A549 (cell line): ENCODE results near the gene HDAC2. TPM values are rescaled to one million over a fixed set of nuclear protein-coding genes. Genes with fewer than 3 reads are reported as not detected.

Experiments used
- ATAC-seq, 2 experiments: fragments of 200-7000 bp in 1 of 2; fragments of >200 bp in 1 of 2; cut with Nextera tagmentation in 1 of 2; cut with Tn5 transposase in 1 of 2; 3 replicates each; pipeline versions ENCODE4 v1.8.0 to v1.9.1; 2018 to 2020; ENCODE audit warnings: mild to moderate bottlenecking in 1 of 2, moderate library complexity in 1 of 2
- CTCF ChIA-PET: fragments of 300-600 bp; sonication (Branson Sonifier 250); formaldehyde crosslinking; extraction: SDS; loops from one replicate; lab custom pipeline; 2021; ENCODE audit warnings: antibody characterized with exemption, inconsistent platforms; lab: Yijun Ruan, JAX
- POLR2A ChIA-PET: fragments of 350-600 bp; formaldehyde crosslinking; extraction: SDS; loops from one replicate; lab custom pipeline; 2021; ENCODE audit warnings: antibody characterized with exemption, inconsistent platforms; lab: Yijun Ruan, JAX
- DNase-seq, 2 experiments: peaks; one replicate each; pipeline versions ENCODE4 v3.0.0 to v3.0.0-alpha.2; 2011 to 2016; ENCODE audit warnings: low read depth in 1 of 2, low spot score in 1 of 2
- FAIRE-seq: peaks from 2 replicates; lab custom pipeline; 2011; peaks lifted over from hg19 to GRCh38; lab: Jason Lieb, UNC
- H3K27ac ChIP-seq, 2 experiments: fragments of >200 bp; sonication (Bioruptor Twin); formaldehyde crosslinking; 3 replicates each; pipeline ENCODE4 v1.5.1; 2016 to 2017
- H3K4me1 ChIP-seq: fragments of >200 bp; sonication (Bioruptor Twin); formaldehyde crosslinking; 3 replicates; pipeline ENCODE4 v1.6.1; 2016
- H3K4me2 ChIP-seq: fragments of >200 bp; sonication (Bioruptor Twin); formaldehyde crosslinking; 3 replicates; pipeline ENCODE4 v1.6.1; 2016
- H3K4me3 ChIP-seq: fragments of >200 bp; sonication (Bioruptor Twin); formaldehyde crosslinking; 3 replicates; pipeline ENCODE4 v1.5.1; 2016
- H3K9me3 ChIP-seq: fragments of >200 bp; sonication (Bioruptor Twin); formaldehyde crosslinking; 3 replicates; pipeline ENCODE4 v1.6.1; 2016
- CBX2 ChIP-seq: fragments of 200-600 bp; sonication (generic); IDR thresholded peaks from 2 replicates; pipeline ENCODE4 v1.6.1; 2016; ENCODE audit warnings: low read depth, mild to moderate bottlenecking, borderline replicate concordance
- CBX8 ChIP-seq: fragments of 200-600 bp; sonication (generic); IDR thresholded peaks from 2 replicates; pipeline ENCODE4 v1.6.1; 2016
- EP300 ChIP-seq, 2 experiments: fragments of >200 bp; sonication (Bioruptor Twin); formaldehyde crosslinking; IDR thresholded peaks; 2 replicates in 1 of 2; 3 replicates in 1 of 2; pipeline ENCODE4 v1.6.1; 2016 to 2017
- HDAC2 ChIP-seq: fragments of 200-600 bp; sonication (generic); IDR thresholded peaks from 2 replicates; pipeline ENCODE4 v1.6.1; 2016
- HEYL ChIP-seq: fragments of 250-450 bp; sonication (Bioruptor Pico); IDR thresholded peaks from 2 replicates; pipeline ENCODE4 v1.8.0; 2021; ENCODE audit warnings: mild to moderate bottlenecking, moderate library complexity
- KDM5A ChIP-seq: fragments of 200-600 bp; sonication (generic); IDR thresholded peaks from 2 replicates; pipeline ENCODE4 v1.6.1; 2016; ENCODE audit warnings: antibody characterized with exemption, mild to moderate bottlenecking
- MAFK ChIP-seq: fragments of 450-650 bp; IDR thresholded peaks from 2 replicates; pipeline ENCODE4 v1.6.1; 2014; ENCODE audit not compliant: partially characterized antibody
- POLR2A ChIP-seq: IDR thresholded peaks from 2 replicates; pipeline ENCODE4 v1.6.1; 2012; ENCODE audit warnings: mild to moderate bottlenecking, low read length
- RAD21 ChIP-seq, 2 experiments: fragments of >200 bp in 1 of 2; sonication (Bioruptor Twin) in 1 of 2; formaldehyde crosslinking in 1 of 2; IDR thresholded peaks in 1 of 2; conservative IDR thresholded peaks in 1 of 2; 2 replicates in 1 of 2; 3 replicates in 1 of 2; pipeline ENCODE4 v1.6.1; 2012 to 2018; ENCODE audit warnings: inconsistent platforms in 1 of 2
- RFX5 ChIP-seq: fragments of 450-650 bp; IDR thresholded peaks from 2 replicates; pipeline ENCODE4 v1.7.1; 2014; ENCODE audit warnings: antibody characterized with exemption, mild to moderate bottlenecking, moderate library complexity
- RNF2 ChIP-seq: fragments of 200-600 bp; sonication (generic); IDR thresholded peaks from 2 replicates; pipeline ENCODE4 v1.6.1; 2016; ENCODE audit warnings: low read depth, mild to moderate bottlenecking, antibody characterized with exemption, moderate library complexity, borderline replicate concordance
- ZC3H11A ChIP-seq: fragments of 450-650 bp; IDR thresholded peaks from 2 replicates; pipeline ENCODE4 v1.6.1; 2014; ENCODE audit warnings: antibody characterized with exemption, mild to moderate bottlenecking
- ZNF302 ChIP-seq: fragments of 250-450 bp; sonication (Bioruptor Pico); IDR thresholded peaks from 2 replicates; pipeline ENCODE4 v1.9.0; 2021; ENCODE audit warnings: inconsistent platforms, mild to moderate bottlenecking, moderate library complexity
- whole genome bisulfite sequencing: methylation state at CpG from one replicate; pipeline ENCODE4 v1.1.6; 2017; ENCODE audit errors: missing lambda C conversion rate; 5-methylcytosine and 5-hydroxymethylcytosine counted together
- polyA plus RNA-seq, 4 experiments: library from polyadenylated mRNA; depleted of rRNA in 3 of 4; stranded (reverse); fragments of >200 nt; fragmentation: RNase III in 1 of 4; extraction: RNeasy Plus Mini Kit Qiagen cat#74134 plus additional on column Dnase treatment in 1 of 4; gene quantifications; 2 replicates in 3 of 4; 3 replicates in 1 of 4; pipeline ENCODE4 v1.2.3, GENCODE V29; 2011 to 2017
- TF ChIP-seq, protein P1 (sequence below): fragments of 150-350 bp; IDR thresholded peaks from 2 replicates; pipeline ENCODE4 v1.6.1; 2014; ENCODE audit warnings: low read depth, mild to moderate bottlenecking, low read length
- TF ChIP-seq, protein P2 (sequence below): IDR thresholded peaks from 2 replicates; pipeline ENCODE4 v1.6.1; 2012; ENCODE audit warnings: low read depth, borderline replicate concordance
- TF ChIP-seq, protein P3 (sequence below): fragments of 200-600 bp; sonication (generic); IDR thresholded peaks from 2 replicates; pipeline ENCODE4 v1.6.1; 2016; ENCODE audit warnings: antibody characterized with exemption, mild to moderate bottlenecking, moderate library complexity

Gene HDAC2
- polyA plus RNA-seq, 2 of the 4 experiments (the other 2 are of a cell fraction): 103 to 183 TPM

DNA sequence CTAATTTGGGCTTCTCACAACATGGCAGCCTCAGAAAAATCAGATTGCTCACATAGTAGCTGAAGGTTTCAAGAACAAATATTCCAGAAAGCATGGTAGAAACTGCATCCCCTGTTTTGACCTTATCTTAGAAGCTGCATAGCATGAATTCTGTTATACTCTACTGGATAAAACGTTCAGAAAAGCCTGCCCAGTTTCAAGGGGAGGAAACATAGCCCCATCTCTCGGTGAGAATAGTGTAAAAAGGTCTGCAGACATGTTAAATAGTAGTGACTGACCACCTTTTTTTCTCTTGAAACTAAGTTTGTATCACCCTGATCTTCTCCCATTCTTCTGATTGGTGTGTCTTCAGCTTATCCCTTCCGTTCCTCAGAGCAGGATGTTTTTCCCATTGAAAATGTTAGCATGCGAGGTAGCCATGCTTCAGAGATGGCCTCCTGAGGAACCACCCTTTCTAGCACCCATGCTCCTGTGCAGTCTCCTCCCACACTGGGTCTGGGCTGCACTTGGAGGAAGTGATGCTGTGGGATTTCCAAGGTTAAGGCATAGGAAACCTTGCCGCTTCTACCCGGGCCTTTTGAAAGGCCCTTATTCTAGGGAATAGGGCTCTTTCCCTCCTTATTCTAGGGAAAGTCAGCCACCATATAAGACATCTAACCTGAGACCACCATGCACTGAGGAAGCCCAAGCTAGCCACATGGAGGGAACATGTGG is 63.7 kb downstream of the HDAC2 start:
- H3K9me3 ChIP-seq: no peaks in the 10 kb centered on the region
- CTCF ChIA-PET: interaction anchor here (0.6 to 3.0 kb wide), 11 partner anchors 7 to 1732 kb away, joined by 3 to 13 read pairs (median 3); no protein-coding TSS in a partner anchor
- no peak for DNase-seq
- no peak overlapping the region for H3K4me2 ChIP-seq
- no peak overlapping the region for H3K27ac ChIP-seq
- ATAC-seq: no peak
- H3K4me1 ChIP-seq: no peaks in the 10 kb centered on the region
- WGBS: 58% methylated on average over 5 of the region's 6 CpGs
- no peak for FAIRE-seq
- POLR2A ChIA-PET: no interaction called here
- no peak for TF ChIP-seq POLR2A
- no peak for TF ChIP-seq HEYL (CRISPR knock-in tag)
- H3K4me3 ChIP-seq: no peak overlapping the region

DNA sequence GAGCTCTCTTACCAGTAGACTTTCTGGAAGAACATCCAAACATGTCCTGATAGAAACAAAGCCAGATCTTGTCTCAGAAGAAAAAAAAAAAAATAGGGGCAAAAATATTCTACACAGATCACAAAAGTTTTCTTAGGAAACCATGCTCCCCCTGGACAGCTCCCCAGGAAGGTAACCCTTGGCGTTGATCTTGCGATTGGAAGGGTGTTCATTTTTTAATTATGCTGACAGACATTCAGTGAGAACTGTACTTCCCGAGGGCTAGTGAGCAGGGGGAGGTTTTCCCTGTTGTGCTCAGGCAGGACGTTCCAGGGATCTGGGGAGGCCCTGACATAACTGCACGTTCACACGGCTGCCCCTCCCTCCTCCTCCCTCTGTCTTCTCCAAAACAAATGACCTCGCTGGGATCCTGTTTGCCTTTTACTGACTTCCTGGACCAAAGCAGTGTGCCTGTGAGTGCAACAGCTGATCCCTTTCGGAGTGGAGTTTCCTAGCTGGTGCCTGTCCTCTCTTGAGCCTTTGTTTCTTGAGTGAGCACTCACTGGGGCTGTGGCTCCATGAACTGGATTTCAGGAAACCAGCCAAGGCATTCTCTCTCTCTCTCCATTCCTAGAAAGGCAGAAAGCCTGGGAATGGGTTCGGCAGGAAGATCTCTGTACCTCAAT is 67.2 kb downstream of the HDAC2 start:
- Histone ChIP-seq H3K9me3 (no peaks in the 10 kb centered on the region), H3K4me3 (no peak overlapping the region), H3K4me1 (no peaks in the 10 kb centered on the region)
- TF ChIP-seq, protein P1, sequence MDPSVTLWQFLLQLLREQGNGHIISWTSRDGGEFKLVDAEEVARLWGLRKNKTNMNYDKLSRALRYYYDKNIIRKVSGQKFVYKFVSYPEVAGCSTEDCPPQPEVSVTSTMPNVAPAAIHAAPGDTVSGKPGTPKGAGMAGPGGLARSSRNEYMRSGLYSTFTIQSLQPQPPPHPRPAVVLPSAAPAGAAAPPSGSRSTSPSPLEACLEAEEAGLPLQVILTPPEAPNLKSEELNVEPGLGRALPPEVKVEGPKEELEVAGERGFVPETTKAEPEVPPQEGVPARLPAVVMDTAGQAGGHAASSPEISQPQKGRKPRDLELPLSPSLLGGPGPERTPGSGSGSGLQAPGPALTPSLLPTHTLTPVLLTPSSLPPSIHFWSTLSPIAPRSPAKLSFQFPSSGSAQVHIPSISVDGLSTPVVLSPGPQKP: no peak
- TF ChIP-seq CBX8: no peak
- no peak for TF ChIP-seq EP300 (IDR thresholded peaks at IDR 0.05)
- TF ChIP-seq, all 56 proteins: peak for 0
- ChIA-PET POLR2A (no interaction called here), CTCF (interaction anchor here (0.6 kb wide), 2 partner anchors 171 to 293 kb away, joined by 3 read pairs; no protein-coding TSS in a partner anchor)
- FAIRE-seq (no peak), ATAC-seq (no peak), DNase-seq (no peak)
- 62% methylated on average over 9 of the region's 9 CpGs for WGBS
- H3K27ac ChIP-seq: no peak overlapping the region
- H3K4me2 ChIP-seq: no peak overlapping the region

DNA sequence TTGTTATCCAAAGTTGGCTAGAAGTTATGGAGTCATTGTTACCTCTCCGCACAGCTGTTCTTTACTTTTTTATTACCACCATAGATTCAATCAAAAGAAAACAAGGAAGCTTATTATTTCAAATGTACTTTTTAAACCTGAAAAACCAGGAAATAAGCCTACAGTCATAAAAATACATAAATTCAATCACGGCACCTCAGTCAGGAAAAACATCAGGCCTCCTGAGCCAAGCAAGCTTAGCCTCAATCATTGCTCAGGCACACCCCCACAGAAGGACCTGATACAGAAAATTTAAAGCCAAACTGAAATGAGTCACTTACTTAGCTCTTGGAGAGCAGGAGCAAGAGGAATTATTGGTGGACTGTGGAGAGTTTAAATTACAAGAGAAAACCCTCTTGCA is 69.5 kb downstream of the HDAC2 start:
- Histone ChIP-seq H3K4me1 (no peaks in the 10 kb centered on the region), H3K9me3 (no peaks in the 10 kb centered on the region), H3K4me3 (no peak overlapping the region), H3K4me2 (no peak overlapping the region), H3K27ac (no peak overlapping the region)
- ATAC-seq (no peak), DNase-seq (no peak), FAIRE-seq (no peak)
- ChIA-PET POLR2A (interaction anchor here (1.3 kb wide), 1 partner anchor 43 kb away, joined by 3 read pairs; no protein-coding TSS in a partner anchor), CTCF (interaction anchor here (2.0 kb wide), 1 partner anchor 8 kb away, joined by 4 read pairs; no protein-coding TSS in a partner anchor)
- 84% methylated on average over 2 of the region's 2 CpGs for WGBS
- no peak for TF ChIP-seq EP300 (IDR thresholded peaks at IDR 0.05)
- TF ChIP-seq, protein P2, sequence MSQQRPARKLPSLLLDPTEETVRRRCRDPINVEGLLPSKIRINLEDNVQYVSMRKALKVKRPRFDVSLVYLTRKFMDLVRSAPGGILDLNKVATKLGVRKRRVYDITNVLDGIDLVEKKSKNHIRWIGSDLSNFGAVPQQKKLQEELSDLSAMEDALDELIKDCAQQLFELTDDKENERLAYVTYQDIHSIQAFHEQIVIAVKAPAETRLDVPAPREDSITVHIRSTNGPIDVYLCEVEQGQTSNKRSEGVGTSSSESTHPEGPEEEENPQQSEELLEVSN: no peak
- TF ChIP-seq, protein P1: no peak
- no peak for TF ChIP-seq POLR2A
- TF ChIP-seq KDM5A: no peak
- no peak for TF ChIP-seq RNF2
- no peak for TF ChIP-seq ZNF302
- TF ChIP-seq CBX8: no peak
- TF ChIP-seq HDAC2: no peak
- TF ChIP-seq CBX2: no peak
- no peak for TF ChIP-seq MAFK
- TF ChIP-seq, protein P3, sequence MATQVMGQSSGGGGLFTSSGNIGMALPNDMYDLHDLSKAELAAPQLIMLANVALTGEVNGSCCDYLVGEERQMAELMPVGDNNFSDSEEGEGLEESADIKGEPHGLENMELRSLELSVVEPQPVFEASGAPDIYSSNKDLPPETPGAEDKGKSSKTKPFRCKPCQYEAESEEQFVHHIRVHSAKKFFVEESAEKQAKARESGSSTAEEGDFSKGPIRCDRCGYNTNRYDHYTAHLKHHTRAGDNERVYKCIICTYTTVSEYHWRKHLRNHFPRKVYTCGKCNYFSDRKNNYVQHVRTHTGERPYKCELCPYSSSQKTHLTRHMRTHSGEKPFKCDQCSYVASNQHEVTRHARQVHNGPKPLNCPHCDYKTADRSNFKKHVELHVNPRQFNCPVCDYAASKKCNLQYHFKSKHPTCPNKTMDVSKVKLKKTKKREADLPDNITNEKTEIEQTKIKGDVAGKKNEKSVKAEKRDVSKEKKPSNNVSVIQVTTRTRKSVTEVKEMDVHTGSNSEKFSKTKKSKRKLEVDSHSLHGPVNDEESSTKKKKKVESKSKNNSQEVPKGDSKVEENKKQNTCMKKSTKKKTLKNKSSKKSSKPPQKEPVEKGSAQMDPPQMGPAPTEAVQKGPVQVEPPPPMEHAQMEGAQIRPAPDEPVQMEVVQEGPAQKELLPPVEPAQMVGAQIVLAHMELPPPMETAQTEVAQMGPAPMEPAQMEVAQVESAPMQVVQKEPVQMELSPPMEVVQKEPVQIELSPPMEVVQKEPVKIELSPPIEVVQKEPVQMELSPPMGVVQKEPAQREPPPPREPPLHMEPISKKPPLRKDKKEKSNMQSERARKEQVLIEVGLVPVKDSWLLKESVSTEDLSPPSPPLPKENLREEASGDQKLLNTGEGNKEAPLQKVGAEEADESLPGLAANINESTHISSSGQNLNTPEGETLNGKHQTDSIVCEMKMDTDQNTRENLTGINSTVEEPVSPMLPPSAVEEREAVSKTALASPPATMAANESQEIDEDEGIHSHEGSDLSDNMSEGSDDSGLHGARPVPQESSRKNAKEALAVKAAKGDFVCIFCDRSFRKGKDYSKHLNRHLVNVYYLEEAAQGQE: no peak
- no peak for TF ChIP-seq RAD21 (conservative IDR thresholded peaks at IDR 0.05 in 1 of 2, IDR thresholded peaks at IDR 0.05 in 1 of 2)
- TF ChIP-seq ZC3H11A: no peak
- TF ChIP-seq RFX5: no peak
